Measurements from ENCODE around the gene CASZ1.

Gene CASZ1

GRCh38 chr1:10795276-10796021, 997 bp downstream of the CASZ1 start:
- no peak for DNase-seq

- DNase-seq = peak; percentile 37
Measured at GRCh38 chr1:10794724-10795275, 1.6 kb downstream of the CASZ1 start.

- no peak for DNase-seq
Measured at GRCh38 chr1:10793129-10793651, 3.3 kb downstream of the CASZ1 start.

- DNase-seq = peak; percentile 83
Measured at GRCh38 chr1:10791105-10791951, 5.1 kb downstream of the CASZ1 start.

GRCh38 chr1:10789803-10790702, 6.4 kb downstream of the CASZ1 start:
- peak; percentile 25 for DNase-seq

- DNase-seq = no peak
Measured at GRCh38 chr1:10789047-10789791, 7.2 kb downstream of the CASZ1 start.

GRCh38 chr1:10788592-10789006, 7.8 kb downstream of the CASZ1 start:
- peak; percentile 29 for DNase-seq

GRCh38 chr1:10787286-10787685, 9.2 kb downstream of the CASZ1 start:
- DNase-seq = no peak

- DNase-seq = no peak
Measured at GRCh38 chr1:10785728-10786638, 10.5 kb downstream of the CASZ1 start.

GRCh38 chr1:10784998-10785727, 11.3 kb downstream of the CASZ1 start:
- no peak for DNase-seq

- no peak for DNase-seq
Measured at GRCh38 chr1:10782491-10783244, 13.8 kb downstream of the CASZ1 start.

GRCh38 chr1:10781137-10781536, 15.3 kb downstream of the CASZ1 start:
- no peak for DNase-seq

GRCh38 chr1:10779841-10780240, 16.6 kb downstream of the CASZ1 start:
- no peak for DNase-seq

GRCh38 chr1:10779201-10779600, 17.2 kb downstream of the CASZ1 start:
- DNase-seq = peak; percentile 88

- DNase-seq = no peak
Measured at GRCh38 chr1:10778640-10779039, 17.8 kb downstream of the CASZ1 start.

- no peak for DNase-seq
Measured at GRCh38 chr1:10777749-10778574, 18.5 kb downstream of the CASZ1 start.

- DNase-seq = no peak
Measured at GRCh38 chr1:10776190-10776905, 20.1 kb downstream of the CASZ1 start.
